H1 (cell line): ENCODE results near the gene HSD3B1. TPM values are rescaled to one million over a fixed set of nuclear protein-coding genes. Genes with fewer than 3 reads are reported as not detected.

Experiments used
- CTCF ChIA-PET: fragments of 300-600 bp; sonication (Branson Sonifier 250); formaldehyde crosslinking; loops from one replicate; lab custom pipeline; 2021; ENCODE audit not compliant: partially characterized antibody; lab: Charles Lee
- POLR2A ChIA-PET: fragments of 300-600 bp; sonication (Branson Sonifier 250); formaldehyde crosslinking; loops from one replicate; lab custom pipeline; 2021; ENCODE audit warnings: inconsistent platforms; ENCODE audit not compliant: partially characterized antibody; lab: Charles Lee
- DNase-seq, 2 experiments: peaks; one replicate each; pipeline versions ENCODE4 v3.0.0 to v3.0.0-alpha.2; 2010 to 2022; ENCODE audit warnings: low spot score in 2 of 2, low read depth in 1 of 2, mixed read lengths in 1 of 2
- FAIRE-seq: peaks from 2 replicates; lab custom pipeline; 2011; peaks lifted over from hg19 to GRCh38; lab: Jason Lieb, UNC
- H2AFZ ChIP-seq: 2 replicates; pipeline ENCODE4 v1.8.1; 2012; ENCODE audit warnings: low read length, inconsistent platforms
- H2AK5ac ChIP-seq: 2 replicates; pipeline ENCODE4 v1.6.1; 2013; ENCODE audit warnings: low read depth, low read length
- H2BK120ac ChIP-seq: replicated peaks from 2 replicates; pipeline ENCODE3; 2013; ENCODE audit warnings: low read depth, low read length, inconsistent platforms
- H2BK12ac ChIP-seq: 2 replicates; pipeline ENCODE4 v1.6.1; 2013; ENCODE audit warnings: low read depth, low read length
- H2BK15ac ChIP-seq: 2 replicates; pipeline ENCODE4 v1.6.1; 2013; ENCODE audit warnings: low read length
- H2BK20ac ChIP-seq: 2 replicates; pipeline ENCODE4 v1.6.1; 2013; ENCODE audit warnings: low read length
- H2BK5ac ChIP-seq: 2 replicates; pipeline ENCODE4 v1.6.1; 2013; ENCODE audit warnings: low read depth, low read length
- H3K14ac ChIP-seq: 2 replicates; pipeline ENCODE4 v1.6.1; 2013; ENCODE audit warnings: inconsistent platforms; ENCODE audit not compliant: insufficient read length
- H3K18ac ChIP-seq: 2 replicates; pipeline ENCODE4 v1.6.1; 2013; ENCODE audit warnings: low read length; ENCODE audit errors: extremely low read depth
- H3K23ac ChIP-seq: 2 replicates; pipeline ENCODE4 v1.6.1; 2013; ENCODE audit warnings: inconsistent platforms; ENCODE audit not compliant: insufficient read length
- H3K23me2 ChIP-seq: 2 replicates; pipeline ENCODE4 v1.6.1; 2013; ENCODE audit warnings: low read depth, low read length
- H3K27ac ChIP-seq: 2 replicates; pipeline ENCODE4 v1.6.1; 2011; ENCODE audit warnings: low read depth, low read length, inconsistent platforms
- H3K27me3 ChIP-seq, 4 experiments: replicated peaks in 1 of 4; 1 replicate in 1 of 4; 2 replicates in 3 of 4; pipeline versions ENCODE4 v1.6.1 to v1.8.1; 2011 to 2013; ENCODE audit warnings: low read length in 3 of 4, mild to moderate bottlenecking in 3 of 4, inconsistent platforms in 2 of 4, mixed read lengths in 2 of 4, moderate library complexity in 1 of 4; ENCODE audit not compliant: control insufficient read depth in 3 of 4, insufficient read depth in 3 of 4; ENCODE audit errors: extremely low read depth in 1 of 4
- H3K36me3 ChIP-seq, 4 experiments: 2 replicates each; pipeline versions ENCODE4 v1.6.1 to v1.8.1; 2011 to 2013; ENCODE audit warnings: mild to moderate bottlenecking in 4 of 4, low read length in 3 of 4, moderate library complexity in 2 of 4, control low read depth in 1 of 4, inconsistent platforms in 1 of 4; ENCODE audit not compliant: insufficient read depth in 4 of 4, control insufficient read depth in 2 of 4
- H3K4ac ChIP-seq: replicated peaks from 2 replicates; pipeline ENCODE3; 2013; ENCODE audit warnings: low read length, low read depth, mixed read lengths, inconsistent platforms; ENCODE audit not compliant: insufficient read length
- H3K4me1 ChIP-seq, 4 experiments: replicated peaks in 1 of 4; 1 replicate in 1 of 4; 2 replicates in 3 of 4; pipeline versions ENCODE4 v1.6.1 to v1.8.1; 2011 to 2013; ENCODE audit warnings: low read length in 3 of 4, inconsistent platforms in 2 of 4, mixed read lengths in 1 of 4; ENCODE audit not compliant: insufficient read depth in 4 of 4, control insufficient read depth in 3 of 4
- H3K4me2 ChIP-seq, 2 experiments: 2 replicates each; pipeline versions ENCODE4 v1.6.1 to v1.8.1; 2011 to 2013; ENCODE audit warnings: low read depth in 2 of 2, low read length in 2 of 2, control low read depth in 1 of 2, inconsistent platforms in 1 of 2, mild to moderate bottlenecking in 1 of 2; ENCODE audit not compliant: insufficient read depth in 1 of 2
- H3K4me3 ChIP-seq, 4 experiments: fragments of 200-600, 300-600 bp in 1 of 4; sonication (generic), shearing (Covaris generic), sonication (Bioruptor Twin) in 1 of 4; 2 replicates each; pipeline versions ENCODE4 v1.5.1 to v1.8.1; 2011 to 2016; ENCODE audit warnings: low read length in 4 of 4, low read depth in 3 of 4, control low read depth in 2 of 4, inconsistent platforms in 2 of 4, mild to moderate bottlenecking in 2 of 4, mixed read lengths in 1 of 4, moderate library complexity in 1 of 4; ENCODE audit not compliant: insufficient read depth in 2 of 4; ENCODE audit errors: extremely low read depth in 1 of 4
- H3K56ac ChIP-seq: replicated peaks from 2 replicates; pipeline ENCODE3; 2013; ENCODE audit warnings: low read depth, mild to moderate bottlenecking, mixed read lengths, low read length, inconsistent platforms; ENCODE audit not compliant: insufficient read length
- H3K79me1 ChIP-seq: 2 replicates; pipeline ENCODE4 v1.6.1; 2013; ENCODE audit warnings: low read depth, low read length, control low read depth
- H3K79me2 ChIP-seq, 2 experiments: 2 replicates each; pipeline versions ENCODE4 v1.6.1 to v1.8.1; 2012 to 2013; ENCODE audit warnings: low read length in 2 of 2, mild to moderate bottlenecking in 2 of 2, inconsistent platforms in 1 of 2; ENCODE audit not compliant: insufficient read depth in 2 of 2, control insufficient read depth in 1 of 2
- H3K9ac ChIP-seq, 4 experiments: replicated peaks in 1 of 4; 1 replicate in 1 of 4; 2 replicates in 3 of 4; pipeline versions ENCODE4 v1.6.1 to v1.8.1; 2011 to 2013; ENCODE audit warnings: low read depth in 3 of 4, low read length in 3 of 4, control low read depth in 2 of 4, mild to moderate bottlenecking in 2 of 4, moderate library complexity in 2 of 4, inconsistent platforms in 1 of 4; ENCODE audit errors: extremely low read depth in 1 of 4
- H3K9me3 ChIP-seq, 2 experiments: 2 replicates each; pipeline versions ENCODE4 v1.6.1 to v1.8.1; 2012 to 2013; ENCODE audit warnings: mild to moderate bottlenecking in 2 of 2, moderate library complexity in 2 of 2, control low read depth in 1 of 2, inconsistent platforms in 1 of 2, low read depth in 1 of 2, low read length in 1 of 2, mixed read lengths in 1 of 2; ENCODE audit not compliant: insufficient read depth in 2 of 2
- H4K20me1 ChIP-seq, 2 experiments: replicated peaks in 1 of 2; 2 replicates each; pipeline versions ENCODE3 to v1.8.1; 2011 to 2013; ENCODE audit warnings: inconsistent platforms in 2 of 2, low read length in 2 of 2, mild to moderate bottlenecking in 1 of 2; ENCODE audit not compliant: insufficient read depth in 2 of 2, control insufficient read depth in 1 of 2
- H4K5ac ChIP-seq: 2 replicates; pipeline ENCODE4 v1.6.1; 2013; ENCODE audit warnings: low read length, low read depth, mixed read lengths, inconsistent platforms; ENCODE audit not compliant: insufficient read length
- H4K8ac ChIP-seq: 2 replicates; pipeline ENCODE4 v1.8.0; 2013; ENCODE audit warnings: mild to moderate bottlenecking, moderate library complexity, low read length, inconsistent platforms; ENCODE audit not compliant: insufficient read depth; ENCODE audit errors: extremely low read depth
- H4K91ac ChIP-seq: replicated peaks from 2 replicates; pipeline ENCODE3; 2013; ENCODE audit warnings: low read length, mixed read lengths, inconsistent platforms; ENCODE audit not compliant: insufficient read length
- CBX8 ChIP-seq: fragments of 300-800, 300-1000 bp; sonication (generic); IDR thresholded peaks from 2 replicates; pipeline ENCODE4 v1.7.1; 2016; ENCODE audit warnings: low read depth, low read length, borderline replicate concordance
- CTCF ChIP-seq, 3 experiments: IDR thresholded peaks; 1 replicate in 2 of 3; 2 replicates in 1 of 3; pipeline versions ENCODE4 v1.5.1 to v1.6.1; 2011; ENCODE audit warnings: low read length in 3 of 3, mild to moderate bottlenecking in 3 of 3, inconsistent platforms in 2 of 3, low read depth in 1 of 3, moderate library complexity in 1 of 3; ENCODE audit not compliant: insufficient read depth in 1 of 3; ENCODE audit errors: control extremely low read depth in 1 of 3
- WGBS, 2 experiments: shearing (Covaris generic) in 1 of 2; methylation state at CpG; one replicate each; pipeline versions ENCODE4 v1.1.6 to v1.1.7; 2013 to 2015; ENCODE audit warnings: low lambda C conversion rate in 2 of 2, mixed read lengths in 2 of 2, inconsistent platforms in 1 of 2, low coverage in 1 of 2, missing lambda C conversion rate in 1 of 2; ENCODE audit not compliant: insufficient replicate concordance in 2 of 2, insufficient coverage in 1 of 2, insufficient read length in 1 of 2; ENCODE audit errors: extremely low coverage in 1 of 2, missing lambda C conversion rate in 1 of 2; 5-methylcytosine and 5-hydroxymethylcytosine counted together
- polyA plus RNA-seq, 7 experiments: library from polyadenylated mRNA; depleted of rRNA in 3 of 7; stranded (reverse) in 5 of 7; unstranded in 2 of 7; fragments of >200 nt in 5 of 7; fragments of 200-250 nt in 2 of 7; gene quantifications; 1 replicate in 5 of 7; 2 replicates in 1 of 7; 4 replicates in 1 of 7; pipeline versions ENCODE4 v1.2.1 to v1.2.3, GENCODE V29; 2011 to 2013; ENCODE audit warnings: missing spikeins in 2 of 7, mixed read lengths in 2 of 7
- total RNA-seq: library from RNA; stranded (reverse); fragmentation: NEBNext Ultra II Directional; extraction: Animal tissue kit (Norgen Biotek cat#: 25700); gene quantifications from 2 replicates; pipeline ENCODE4 v1.2.1, GENCODE V29; 2021

Gene HSD3B1
- total and polyA plus RNA-seq, 2 of the 8 experiments (the other 6 are each of a cell fraction or from before 2014, with no cell fraction given), result not detected

DNA sequence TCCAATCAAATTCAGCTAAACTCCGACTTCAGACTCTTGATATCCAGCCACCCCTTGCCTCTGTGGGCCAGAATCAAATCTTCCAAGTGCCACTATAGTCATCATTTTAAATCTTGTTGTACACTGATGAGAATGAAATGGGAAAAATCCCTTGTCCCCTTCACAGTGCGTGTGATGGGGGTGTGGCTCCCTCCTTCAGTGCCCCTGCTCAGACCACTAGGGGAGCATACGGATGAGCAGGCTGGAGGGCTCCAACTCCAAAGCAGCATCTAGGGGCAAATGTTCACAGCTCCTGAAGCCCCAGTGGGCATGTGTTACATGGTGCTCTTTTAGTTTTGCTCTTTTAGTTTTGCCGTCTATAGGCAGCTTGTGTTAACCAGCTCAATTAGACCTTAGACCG, 35.4 kb upstream of the HSD3B1 start:
- Histone ChIP-seq H3K4ac (no peak overlapping the region), H3K23me2 (no peaks in the 10 kb centered on the region), H3K4me2 (no peak overlapping the region), H2BK120ac (no peak overlapping the region), H4K91ac (no peak overlapping the region), H2BK12ac (no peak overlapping the region), H4K8ac (no peak overlapping the region), H2BK20ac (no peak overlapping the region), H3K4me1 (peaks cover 0 to 3% (median 3%) of the 10 kb centered on the region in 4 experiments; a peak in 4 of 7 replicates), H2AFZ (no peak overlapping the region), H3K79me1 (no peaks in the 10 kb centered on the region), H2BK5ac (no peak overlapping the region), H3K23ac (no peak overlapping the region), H3K18ac (no peak overlapping the region), H3K14ac (no peak overlapping the region), H3K9me3 (no peaks in the 10 kb centered on the region), H3K27ac (no peak overlapping the region), H3K4me3 (no peak overlapping the region), H3K36me3 (no peaks in the 10 kb centered on the region), H3K27me3 (peaks cover 0 to 2% (median 0%) of the 10 kb centered on the region in 4 experiments; a peak in 1 of 7 replicates), H2BK15ac (no peak overlapping the region), H4K20me1 (no peaks in the 10 kb centered on the region), H3K9ac (no peak overlapping the region), H3K79me2 (no peaks in the 10 kb centered on the region), H3K56ac (no peak overlapping the region), H2AK5ac (no peak overlapping the region), H4K5ac (no peak overlapping the region)
- POLR2A ChIA-PET, result no interaction called here
- no peak for TF ChIP-seq CBX8
- peak in 2 of 3 experiments; percentile 11 to 36; a peak in 2 of 4 replicates for TF ChIP-seq CTCF (IDR thresholded peaks at IDR 0.05; ENCODE audit: control extremely low read depth in 1 of 3, insufficient read depth in 1 of 3, low read depth in 1 of 3, low read length in 3 of 3)
- FAIRE-seq, result no peak
- no peak for DNase-seq
- WGBS, 2 experiments, result 84% methylated on average over 5 of the region's 5 CpGs; no CpG with 5 or more reads in 1 of the 2 experiments
- CTCF ChIA-PET, result interaction anchor here (0.7 to 3.2 kb wide), 9 partner anchors 16 to 197 kb away, joined by 3 to 10 read pairs (median 4); no protein-coding TSS in a partner anchor
